K562 (cell line): ENCODE results near the gene RAD50. TPM values are rescaled to one million over a fixed set of nuclear protein-coding genes. Genes with fewer than 3 reads are reported as not detected.

Source experiments
- ATAC-seq: fragments of 200-7000 bp; cut with Tn5 transposase; 3 replicates; pipeline ENCODE4 v1.9.1; 2020; ENCODE audit warnings: moderate library complexity
- BruUV-seq: library from RNA; stranded (reverse); fragments of 400-500 nt; replicated peaks from 2 replicates; lab custom pipeline; 2021; lab: Mats Ljungman, UMichigan
- CTCF ChIA-PET: fragments of 300-600 bp; formaldehyde crosslinking; extraction: SDS; loops from one replicate; lab custom pipeline; 2021; ENCODE audit warnings: low intra/inter-chr PET ratio; lab: Yijun Ruan, JAX
- POLR2A ChIA-PET: fragments of 300-600, 350-650 bp; sonication (Branson Sonifier 250); formaldehyde crosslinking; extraction: SDS; loops from one replicate; lab custom pipeline; 2021; ENCODE audit warnings: antibody characterized with exemption, inconsistent platforms; lab: Yijun Ruan, JAX
- DNase-seq, 4 experiments: peaks; one replicate each; pipeline versions ENCODE4 v3.0.0 to v3.0.0-alpha.2; 2011 to 2018; ENCODE audit warnings: low spot score in 3 of 4, mixed read lengths in 3 of 4; ENCODE audit errors: extremely low read depth in 1 of 4
- FAIRE-seq: peaks from 2 replicates; lab custom pipeline; 2011; peaks lifted over from hg19 to GRCh38; lab: Jason Lieb, UNC
- H2AFZ ChIP-seq: 2 replicates; pipeline ENCODE4 v1.6.0; 2011; ENCODE audit warnings: low read depth, low read length, control low read depth, inconsistent platforms
- H3K27ac ChIP-seq: fragments of 200-600 bp; 3 replicates; pipeline ENCODE4 v1.8.0; 2011; ENCODE audit warnings: low read depth, mild to moderate bottlenecking, control low read depth, inconsistent platforms, low read length, moderate library complexity, mixed read lengths; ENCODE audit errors: extremely low read depth
- H3K27me3 ChIP-seq, 2 experiments: fragments of 300-600 bp in 1 of 2; 2 replicates in 1 of 2; 3 replicates in 1 of 2; pipeline versions ENCODE4 v1.6.0 to v1.8.0; 2011; ENCODE audit warnings: inconsistent platforms in 2 of 2, low read length in 2 of 2, mild to moderate bottlenecking in 1 of 2, mixed read lengths in 1 of 2, moderate library complexity in 1 of 2; ENCODE audit not compliant: control insufficient read depth in 2 of 2, insufficient read depth in 2 of 2
- H3K36me3 ChIP-seq: fragments of 300-600 bp; 3 replicates; pipeline ENCODE4 v1.8.0; 2011; ENCODE audit warnings: mild to moderate bottlenecking, low read length, inconsistent platforms; ENCODE audit not compliant: control insufficient read depth, insufficient read depth
- H3K4me1 ChIP-seq, 2 experiments: fragments of 200-600 bp in 1 of 2; replicated peaks in 1 of 2; 2 replicates in 1 of 2; 3 replicates in 1 of 2; pipeline versions ENCODE4 v1.5.1 to v1.8.0; 2011; ENCODE audit warnings: inconsistent platforms in 2 of 2, low read length in 2 of 2, mild to moderate bottlenecking in 1 of 2, mixed read lengths in 1 of 2, moderate library complexity in 1 of 2; ENCODE audit not compliant: control insufficient read depth in 2 of 2, insufficient read depth in 2 of 2
- H3K4me2 ChIP-seq: 2 replicates; pipeline ENCODE4 v1.6.1; 2011; ENCODE audit warnings: low read length, control low read depth, inconsistent platforms, mixed read lengths; ENCODE audit not compliant: insufficient read depth
- H3K4me3 ChIP-seq: fragments of 200-600 bp; sonication (generic), shearing (Covaris generic); 2 replicates; pipeline ENCODE4 v1.5.1; 2016; ENCODE audit warnings: control low read depth, inconsistent platforms
- H3K79me2 ChIP-seq: fragments of 200-600 bp; 3 replicates; pipeline ENCODE4 v1.8.0; 2011; ENCODE audit warnings: low read length, inconsistent platforms; ENCODE audit not compliant: control insufficient read depth, insufficient read depth
- H3K9ac ChIP-seq, 2 experiments: 2 replicates each; pipeline versions ENCODE4 v1.6.0 to v1.6.1; 2011; ENCODE audit warnings: low read depth in 2 of 2, low read length in 2 of 2, control low read depth in 1 of 2, inconsistent platforms in 1 of 2, mild to moderate bottlenecking in 1 of 2, mixed read lengths in 1 of 2; ENCODE audit not compliant: insufficient read depth in 1 of 2
- H3K9me1 ChIP-seq: one replicate; pipeline ENCODE4 v1.6.0; 2011; ENCODE audit warnings: inconsistent platforms, mild to moderate bottlenecking, low read length, moderate library complexity; ENCODE audit not compliant: control insufficient read depth, insufficient read depth
- H3K9me3 ChIP-seq: replicated peaks from 2 replicates; pipeline ENCODE4 v1.5.1; 2011; ENCODE audit warnings: low read depth, low read length, inconsistent platforms; ENCODE audit not compliant: control insufficient read depth, insufficient read depth
- H4K20me1 ChIP-seq: replicated peaks from 2 replicates; pipeline ENCODE4 v1.6.1; 2011; ENCODE audit warnings: low read length, inconsistent platforms, mixed read lengths; ENCODE audit not compliant: control insufficient read depth, insufficient read depth
- PTRF ChIP-seq: fragments of 450-650 bp; IDR thresholded peaks from 2 replicates; pipeline ENCODE4 v1.6.1; 2016; ENCODE audit warnings: mild to moderate bottlenecking, missing genetic modification characterization, missing compliant biosample characterization
- WGBS: fragments of 100-300 bp; shearing (Covaris generic); methylation state at CpG from one replicate; pipeline ENCODE4 v1.1.6; 2016; ENCODE audit warnings: low coverage, mixed read lengths; ENCODE audit not compliant: insufficient coverage; ENCODE audit errors: missing lambda C conversion rate; 5-methylcytosine and 5-hydroxymethylcytosine counted together
- in situ Hi-C: fragments of 300-500 bp; cut with MboI; formaldehyde crosslinking; loops from 4 replicates; pipeline ENCODE4 v1.15.0; 2018; ENCODE audit warnings: inconsistent platforms, mixed read lengths
- intact Hi-C: fragments of 100-400 bp; cut with micrococcal nuclease; formaldehyde crosslinking; loops from 2 replicates; pipeline ENCODE4 v1.14.2; 2022
- polyA plus RNA-seq, 8 experiments: library from polyadenylated mRNA; depleted of rRNA in 4 of 8; stranded (reverse) in 5 of 8; unstranded in 3 of 8; fragments of >200 nt; fragmentation: Nextera tagmentation in 2 of 8; fragmentation: Illumina TruSeq in 1 of 8; extraction: Ambion mirVana in 2 of 8; extraction: Trizol in 1 of 8; gene quantifications; 2 replicates each; pipeline versions ENCODE4 v1.2.1 to v1.2.3, GENCODE V29; 2011 to 2014; ENCODE audit warnings: inconsistent platforms in 1 of 8, missing spikeins in 1 of 8
- total RNA-seq, 7 experiments: library from RNA; depleted of rRNA in 6 of 7; stranded (reverse); fragments of >200 nt in 6 of 7; fragmentation: Illumina TruSeq in 2 of 7; extraction: Trizol in 2 of 7; gene quantifications; 2 replicates each; pipeline versions ENCODE4 v1.2.1 to v1.2.3, GENCODE V29; 2011 to 2021; ENCODE audit warnings: low replicate concordance in 1 of 7
- TF ChIP-seq, protein P1 (sequence below), 2 experiments: fragments of 450-650 bp in 1 of 2; sonication (generic) in 1 of 2; formaldehyde crosslinking in 1 of 2; IDR thresholded peaks in 1 of 2; conservative IDR thresholded peaks in 1 of 2; 2 replicates each; pipeline versions ENCODE4 v1.6.1 to v1.8.1; 2016 to 2023; ENCODE audit warnings: mild to moderate bottlenecking in 2 of 2, moderate library complexity in 2 of 2, inconsistent platforms in 1 of 2, missing genetic modification reagents in 1 of 2
- TF ChIP-seq, protein P2 (sequence below), 2 experiments: fragments of 450-650 bp; conservative IDR thresholded peaks; 2 replicates each; pipeline ENCODE4 v1.6.1; 2017; ENCODE audit warnings: mild to moderate bottlenecking in 2 of 2, moderate library complexity in 2 of 2

The RAD50 gene
- total and polyA plus RNA-seq, 9 of the 15 experiments (the other 6 are each of a cell fraction or from before 2014, with no cell fraction given) = 15.3 to 74.2 (median 44.1) TPM

DNA sequence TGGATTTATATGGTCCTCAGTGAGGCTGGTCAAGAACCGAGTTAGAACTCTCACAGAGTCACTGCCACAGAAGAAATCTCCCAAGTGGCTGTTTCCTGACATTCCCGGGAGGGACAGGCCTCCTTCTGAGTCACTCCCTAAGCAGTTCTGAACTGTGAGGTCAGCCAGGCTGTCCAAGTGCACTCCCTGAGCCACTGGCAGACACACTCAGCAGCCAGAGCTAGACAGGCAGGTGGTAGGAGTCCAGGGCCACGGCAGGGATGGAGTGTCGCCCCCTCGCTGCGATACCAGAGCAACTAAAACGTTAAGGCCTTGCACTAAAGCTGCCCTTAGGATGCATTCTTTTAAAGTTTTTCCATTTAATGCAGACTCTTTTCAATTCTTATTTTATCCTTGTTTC lies 120.4 kb downstream of the RAD50 start (continued):
- no peak for TF ChIP-seq PTRF (tag)
- TF ChIP-seq, protein P1, sequence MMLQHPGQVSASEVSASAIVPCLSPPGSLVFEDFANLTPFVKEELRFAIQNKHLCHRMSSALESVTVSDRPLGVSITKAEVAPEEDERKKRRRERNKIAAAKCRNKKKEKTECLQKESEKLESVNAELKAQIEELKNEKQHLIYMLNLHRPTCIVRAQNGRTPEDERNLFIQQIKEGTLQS (IDR thresholded peaks at IDR 0.05) = peak; percentile 61
- TF ChIP-seq, protein P1 (CRISPR knock-in tag; conservative IDR thresholded peaks at IDR 0.05) = no peak

DNA sequence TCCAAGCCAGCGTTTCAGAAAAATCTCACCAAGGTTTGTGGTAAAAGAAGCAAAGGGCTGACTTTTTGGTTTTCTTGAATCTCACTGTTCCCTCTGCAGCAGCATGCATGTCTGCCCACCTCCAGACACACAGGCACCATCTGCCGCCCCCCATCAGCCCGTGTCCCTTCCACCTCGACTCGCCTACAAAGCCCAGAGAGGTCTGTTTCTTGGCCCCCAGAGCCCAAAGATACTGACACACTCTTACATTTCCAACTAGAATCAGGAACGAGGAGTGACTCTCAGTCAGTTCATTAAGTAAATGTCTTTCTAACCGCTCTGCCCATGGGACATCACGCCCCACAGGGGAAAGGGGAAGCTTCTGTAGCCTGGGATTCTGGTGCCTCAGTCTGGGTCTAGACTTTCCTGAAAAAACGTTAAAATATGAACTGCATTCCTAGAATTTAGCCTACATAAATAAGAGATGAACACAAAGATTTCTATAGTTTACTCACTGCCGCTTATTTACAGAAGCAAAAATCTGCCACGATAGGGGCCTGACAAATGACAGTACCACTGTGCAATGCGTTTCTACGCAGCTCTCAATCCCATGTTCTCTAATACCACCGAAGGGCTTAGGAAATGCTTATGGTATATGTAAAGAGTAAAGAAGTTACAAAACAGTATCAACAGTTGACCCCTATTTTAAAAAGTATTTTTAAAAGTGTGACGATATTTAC lies 121.1 kb downstream of the RAD50 start:
- no peak for FAIRE-seq

More for the DNA sequence above, 121.1 kb downstream of the RAD50 start:
- Histone ChIP-seq H3K9me1 (no peaks in the 10 kb centered on the region), H4K20me1 (no peaks in the 10 kb centered on the region), H3K4me2 (no peak overlapping the region), H3K9ac (peak overlapping the region in 1 of 2 experiments; percentile 47; a peak in 1 of 4 replicates), H3K4me3 (no peak overlapping the region), H3K4me1 (peaks cover 15 to 46% of the 10 kb centered on the region in 2 experiments; a peak in 4 of 5 replicates), H3K9me3 (no peaks in the 10 kb centered on the region), H3K27ac (no peak overlapping the region), H3K36me3 (no peaks in the 10 kb centered on the region), H3K79me2 (no peaks in the 10 kb centered on the region), H3K27me3 (no peaks in the 10 kb centered on the region), H2AFZ (no peak overlapping the region)
- 71% methylated on average over 15 of the region's 15 CpGs for WGBS
- CTCF ChIA-PET = interaction anchor here (0.5 kb wide), 2 partner anchors 135 to 293 kb away, joined by 3 read pairs; no protein-coding TSS in a partner anchor
- TF ChIP-seq, protein P2, sequence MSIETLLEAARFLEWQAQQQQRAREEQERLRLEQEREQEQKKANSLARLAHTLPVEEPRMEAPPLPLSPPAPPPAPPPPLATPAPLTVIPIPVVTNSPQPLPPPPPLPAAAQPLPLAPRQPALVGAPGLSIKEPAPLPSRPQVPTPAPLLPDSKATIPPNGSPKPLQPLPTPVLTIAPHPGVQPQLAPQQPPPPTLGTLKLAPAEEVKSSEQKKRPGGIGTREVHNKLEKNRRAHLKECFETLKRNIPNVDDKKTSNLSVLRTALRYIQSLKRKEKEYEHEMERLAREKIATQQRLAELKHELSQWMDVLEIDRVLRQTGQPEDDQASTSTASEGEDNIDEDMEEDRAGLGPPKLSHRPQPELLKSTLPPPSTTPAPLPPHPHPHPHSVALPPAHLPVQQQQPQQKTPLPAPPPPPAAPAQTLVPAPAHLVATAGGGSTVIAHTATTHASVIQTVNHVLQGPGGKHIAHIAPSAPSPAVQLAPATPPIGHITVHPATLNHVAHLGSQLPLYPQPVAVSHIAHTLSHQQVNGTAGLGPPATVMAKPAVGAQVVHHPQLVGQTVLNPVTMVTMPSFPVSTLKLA (conservative IDR thresholded peaks at IDR 0.05) = no peak
- no peak for DNase-seq
- no TSS peak for BruUV-seq
- intact Hi-C loops = loop anchor here (10.0 kb wide), 1 partner anchor 207 kb away; no protein-coding TSS in a partner anchor
- no peak for ATAC-seq
- in situ Hi-C loops = no loop called here
- POLR2A ChIA-PET = interaction anchor here (1.1 to 2.3 kb wide), 3 partner anchors 10 to 12 kb away, joined by 6 to 10 read pairs (median 8); no protein-coding TSS in a partner anchor
